Activated CD8-positive, alpha-beta memory T cell treated with anti-CD3 and anti-CD28 coated beads for 1 hour (primary cell): ENCODE measurements around the gene USP44.
"Not testable (repeated sequence)": the region's sequence is repeated elsewhere in the genome, so short reads cannot be mapped to it uniquely, and the experiment has no call there.

Experiments used
- DNase-seq, 2 donors: peaks; one replicate each; pipeline ENCODE4 v3.0.0-alpha.2; 2020; ENCODE audit warnings: low read depth in 1 of 2; ENCODE audit errors: extremely low read depth in 1 of 2

USP44 gene

DNA sequence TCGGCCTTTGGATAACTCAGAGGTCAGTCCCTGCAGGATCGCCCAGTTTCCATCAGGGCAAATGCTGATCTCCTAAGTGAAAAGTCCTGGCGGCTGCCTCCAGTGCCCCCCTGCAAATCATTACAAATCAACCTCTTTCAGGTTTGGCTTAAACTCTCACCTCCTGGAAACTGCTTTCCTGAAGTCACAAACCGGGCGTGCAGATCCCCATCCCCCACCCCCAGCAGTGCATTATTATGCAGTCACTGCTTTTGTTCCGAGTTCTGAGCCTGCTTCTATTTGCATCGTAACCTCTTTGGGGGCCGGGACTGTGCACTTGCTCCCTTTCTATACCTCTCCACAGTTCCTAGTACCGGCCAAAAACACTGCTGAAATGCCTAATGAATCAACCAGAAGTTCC is at the start of gene USP44:
TSS of gene USP44 (minus strand) at position 172 of the 400 bp plus-strand sequence. CDS start 17,220 bp downstream, outside the sequence.
- no peak for DNase-seq

GRCh38 chr12:95600567-95600966 is 49.3 kb upstream of the USP44 start:
- DNase-seq, result no peak

DNA sequence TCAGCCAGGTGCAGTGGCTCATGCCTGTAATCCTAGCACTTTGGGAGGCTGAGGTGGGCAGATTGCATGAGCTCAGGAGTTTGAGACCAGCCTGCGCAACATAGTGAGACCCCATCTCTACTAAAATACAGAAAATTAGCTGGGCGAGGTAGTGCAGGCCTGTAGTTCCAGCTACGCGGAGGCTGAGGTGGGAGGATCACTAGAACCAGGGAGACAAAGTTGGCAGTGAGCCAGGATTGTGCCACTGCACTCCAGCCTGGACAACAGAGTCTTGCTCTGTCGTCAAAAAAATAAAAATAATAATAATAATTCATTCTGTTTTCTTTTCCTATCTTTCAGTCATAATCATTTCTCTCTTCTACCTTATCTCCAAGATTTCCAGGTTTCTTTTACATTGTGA is 48.6 kb upstream of the USP44 start:
- no peak for DNase-seq

GRCh38 chr12:95594136-95594535 is 42.9 kb upstream of the USP44 start:
- no peak for DNase-seq

GRCh38 chr12:95593266-95593871 is 42.1 kb upstream of the USP44 start:
- DNase-seq, result no peak

GRCh38 chr12:95591731-95592130 is 40.5 kb upstream of the USP44 start:
- no peak for DNase-seq

DNA sequence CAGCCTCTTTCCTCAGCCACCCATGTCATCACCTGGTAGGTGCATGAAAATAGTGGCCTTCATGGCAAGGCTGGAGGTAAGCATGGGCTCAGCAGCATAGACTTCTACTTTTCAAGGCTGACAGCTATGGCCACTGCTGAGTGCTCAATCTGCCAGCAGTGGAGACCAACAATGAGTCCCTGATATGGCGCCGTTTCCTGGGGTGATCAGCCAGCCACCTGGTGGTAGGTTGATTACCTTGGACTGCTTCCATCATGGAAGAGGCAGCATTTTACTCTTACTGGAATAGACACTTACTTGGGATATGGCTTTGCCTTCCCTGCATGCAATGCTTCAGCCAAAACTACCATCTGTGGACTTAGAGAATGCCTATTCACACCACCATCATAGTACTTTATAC is 39.5 kb upstream of the USP44 start:
- DNase-seq, result no peak

- no peak for DNase-seq
These were observed 32.7 kb upstream of the USP44 start for GRCh38 chr12:95583933-95584332.

DNA sequence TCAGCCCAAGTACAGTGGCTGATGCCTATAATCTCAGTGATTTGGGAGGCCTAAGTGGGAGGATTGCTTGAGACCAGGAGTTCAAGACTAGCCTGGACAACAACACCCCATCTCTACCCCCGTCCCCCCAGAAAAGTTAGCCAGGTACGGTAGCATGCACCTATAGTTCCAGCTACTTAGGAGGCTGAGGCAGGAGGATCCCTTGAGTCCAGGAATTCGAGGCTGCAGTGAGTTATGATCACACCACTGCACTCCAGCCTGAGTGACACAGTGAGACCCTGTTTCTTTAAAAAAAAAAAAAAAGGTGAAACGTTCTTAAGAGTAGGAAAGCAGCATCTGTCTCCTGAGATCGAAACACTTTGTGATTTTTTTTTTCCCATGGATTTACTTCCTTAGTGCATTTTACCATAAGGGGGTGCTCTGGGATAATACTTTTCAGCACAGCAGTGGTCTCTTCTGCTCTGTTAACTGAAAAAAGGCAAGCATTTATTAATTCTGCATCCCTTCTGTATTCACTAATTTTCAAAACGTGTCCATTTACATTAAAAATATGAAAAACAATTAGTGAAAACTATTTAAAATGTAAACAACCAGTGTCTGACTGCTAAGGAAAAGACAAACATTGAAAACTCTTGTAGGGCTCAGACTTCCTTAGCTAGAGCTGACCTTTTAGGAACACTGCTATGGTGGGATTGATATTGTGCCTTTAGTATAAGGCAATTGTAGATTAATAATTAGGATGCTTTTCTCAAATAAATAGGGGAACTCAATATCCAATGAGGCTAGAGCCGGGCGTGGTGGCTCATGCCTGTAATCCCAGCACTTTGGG is 31.2 kb upstream of the USP44 start:
- no peak for DNase-seq

GRCh38 chr12:95577820-95578219 is 26.5 kb upstream of the USP44 start:
- no peak for DNase-seq

- DNase-seq, result no peak
These were observed 23.6 kb upstream of the USP44 start for GRCh38 chr12:95574799-95575452.

DNA sequence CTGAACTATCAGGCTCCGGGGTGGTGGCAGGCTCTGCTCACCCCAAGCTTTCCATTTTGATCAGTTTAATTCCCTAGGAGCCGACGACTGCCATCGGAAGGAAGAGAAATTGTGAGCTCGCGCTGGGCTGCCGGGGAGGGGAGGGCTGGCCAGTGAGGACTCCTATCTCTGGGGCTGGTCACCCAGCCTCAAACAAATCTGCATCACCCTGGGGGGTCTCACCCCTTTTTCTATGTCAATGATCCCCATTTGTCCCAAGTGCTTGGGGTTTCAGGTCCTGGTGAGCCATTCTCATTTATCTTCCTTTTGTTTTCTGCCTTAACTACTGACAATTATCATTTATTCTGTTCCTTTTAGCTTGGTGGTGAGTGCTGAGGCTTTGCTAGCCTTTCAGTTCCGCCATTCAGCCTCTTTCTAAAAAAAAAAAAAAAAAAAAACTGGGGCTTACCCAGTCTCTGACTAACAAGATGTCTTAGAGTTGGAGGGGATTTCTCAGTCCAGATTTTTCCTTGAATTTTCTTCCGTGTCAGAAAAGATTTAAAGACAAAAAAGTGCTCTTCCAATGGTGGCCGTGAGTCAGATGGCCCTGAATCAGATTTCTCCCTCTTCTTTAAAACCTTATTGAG is 22.8 kb upstream of the USP44 start:
- DNase-seq, result no peak

GRCh38 chr12:95571369-95571768 is 20.1 kb upstream of the USP44 start:
- DNase-seq, result no peak

DNA sequence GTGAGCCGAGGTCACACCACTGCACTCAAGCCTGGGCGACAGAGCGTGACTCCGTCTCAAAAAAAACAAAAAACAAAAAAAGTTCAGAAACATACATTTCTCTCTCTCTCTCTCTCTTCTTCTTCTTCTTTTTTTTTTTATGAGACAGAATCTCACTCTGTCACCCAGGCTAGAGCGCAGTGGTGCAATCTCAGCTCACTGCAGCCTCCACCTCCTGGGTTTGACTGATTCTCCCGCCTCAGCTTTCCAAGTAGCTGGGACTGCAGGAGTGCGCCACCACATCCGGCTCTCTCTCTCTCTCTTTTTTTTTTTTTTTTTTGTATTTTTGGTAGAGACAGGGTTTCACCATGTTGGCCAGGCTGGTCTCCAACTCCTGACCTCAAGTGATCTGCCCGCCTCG is 16.8 kb upstream of the USP44 start:
- not testable (repeated sequence) for DNase-seq

DNA sequence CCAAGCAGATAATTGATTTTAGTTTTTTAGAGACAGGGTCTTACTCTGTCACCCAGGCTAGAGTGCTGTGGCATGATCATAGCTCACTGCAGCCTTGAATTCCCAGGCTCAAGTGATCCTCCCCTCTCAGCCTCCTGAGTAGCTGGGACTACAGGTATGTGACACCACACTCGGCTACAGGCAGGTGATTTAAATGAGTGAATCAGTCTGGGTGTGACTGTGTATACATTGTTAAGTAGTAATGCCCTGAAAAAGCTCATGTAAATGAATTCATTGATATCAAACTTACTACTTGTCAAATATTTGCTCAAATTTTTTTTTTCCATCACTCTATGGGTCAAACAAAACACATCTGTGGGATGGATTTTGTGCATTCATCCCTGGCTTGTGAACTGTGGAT is 6.3 kb upstream of the USP44 start:
- DNase-seq, result no peak

DNA sequence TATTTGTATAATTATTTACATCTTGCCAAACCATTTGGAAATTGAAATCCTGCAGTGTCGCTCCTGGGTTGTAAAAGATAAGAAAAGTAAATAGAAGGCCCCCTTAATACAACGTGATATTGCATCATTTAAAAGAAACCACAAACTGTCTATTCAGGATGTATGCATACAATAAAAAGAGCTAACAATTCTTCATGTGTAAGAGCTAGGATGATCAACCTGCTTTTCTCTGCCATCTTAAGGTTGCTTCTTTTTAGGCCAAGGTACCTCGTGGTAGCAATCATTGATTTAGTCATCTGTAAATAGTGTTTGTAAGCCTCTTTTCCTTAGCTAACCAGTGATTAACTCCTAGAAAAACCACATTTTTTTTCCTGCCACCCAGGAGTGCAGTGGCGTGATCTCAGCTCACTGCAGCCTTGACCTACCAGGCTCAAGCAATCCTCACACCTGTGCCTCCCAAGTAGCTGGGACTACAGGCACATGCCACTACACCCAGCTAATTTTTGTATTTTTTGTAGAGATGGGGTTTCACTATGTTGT is 3.3 kb upstream of the USP44 start:
- no peak for DNase-seq

GRCh38 chr12:95553197-95553943 is 2.1 kb upstream of the USP44 start:
- DNase-seq, result no peak

GRCh38 chr12:95551913-95552516 is 739 bp upstream of the USP44 start:
- no peak for DNase-seq

GRCh38 chr12:95549392-95550084 is 1.7 kb downstream of the USP44 start:
- no peak for DNase-seq
